GM08714 (cell line): Measurements from ENCODE around the gene IRF2BP2.

Experiments
- H3K4me3 ChIP-seq: fragments of 200-500 bp; sonication (Bioruptor generic); 2 replicates; pipeline ENCODE4 v1.5.1; 2014; ENCODE audit warnings: mild to moderate bottlenecking, low read length, inconsistent platforms
- ZNF274 ChIP-seq: IDR thresholded peaks from 2 replicates; pipeline ENCODE4 v1.6.1; 2012; ENCODE audit warnings: mild to moderate bottlenecking, low read depth, low read length

The IRF2BP2 gene

GRCh38 chr1:234593771-234594504 lies 16.0 kb downstream of the IRF2BP2 start:
- H3K4me3 ChIP-seq, result no peak overlapping the region
- TF ChIP-seq ZNF274, result no peak

GRCh38 chr1:234593109-234593508 lies 16.9 kb downstream of the IRF2BP2 start:
- no peak overlapping the region for H3K4me3 ChIP-seq
- TF ChIP-seq ZNF274, result no peak

GRCh38 chr1:234592240-234592639 lies 17.7 kb downstream of the IRF2BP2 start:
- H3K4me3 ChIP-seq, result no peak overlapping the region
- no peak for TF ChIP-seq ZNF274

- H3K4me3 ChIP-seq, result no peak overlapping the region
- no peak for TF ChIP-seq ZNF274
These were observed 18.8 kb downstream of the IRF2BP2 start for GRCh38 chr1:234591131-234591530.

GRCh38 chr1:234589854-234590620 lies 19.9 kb downstream of the IRF2BP2 start:
- TF ChIP-seq ZNF274, result no peak
- H3K4me3 ChIP-seq, result no peak overlapping the region

GRCh38 chr1:234589064-234589800 lies 20.7 kb downstream of the IRF2BP2 start:
- H3K4me3 ChIP-seq, result no peak overlapping the region
- TF ChIP-seq ZNF274, result no peak

GRCh38 chr1:234588386-234588785 lies 21.6 kb downstream of the IRF2BP2 start:
- TF ChIP-seq ZNF274, result no peak

GRCh38 chr1:234586892-234587485 lies 23.0 kb downstream of the IRF2BP2 start:
- TF ChIP-seq ZNF274, result no peak
- no peak overlapping the region for H3K4me3 ChIP-seq

More at GRCh38 chr1:234588386-234588785, 21.6 kb downstream of the IRF2BP2 start:
- H3K4me3 ChIP-seq, result no peak overlapping the region

- no peak for TF ChIP-seq ZNF274
- H3K4me3 ChIP-seq, result no peak overlapping the region
These were observed 23.7 kb downstream of the IRF2BP2 start for GRCh38 chr1:234586304-234586703.

- H3K4me3 ChIP-seq, result no peak overlapping the region
These were observed 24.5 kb downstream of the IRF2BP2 start for GRCh38 chr1:234585330-234586055.

GRCh38 chr1:234584926-234585325 lies 25.1 kb downstream of the IRF2BP2 start:
- TF ChIP-seq ZNF274, result no peak
- no peak overlapping the region for H3K4me3 ChIP-seq

More at GRCh38 chr1:234585330-234586055, 24.5 kb downstream of the IRF2BP2 start:
- TF ChIP-seq ZNF274, result no peak

- TF ChIP-seq ZNF274, result no peak
These were observed 25.6 kb downstream of the IRF2BP2 start for GRCh38 chr1:234584420-234584805.

GRCh38 chr1:234583755-234584419 lies 26.1 kb downstream of the IRF2BP2 start:
- TF ChIP-seq ZNF274, result no peak

More at GRCh38 chr1:234584420-234584805, 25.6 kb downstream of the IRF2BP2 start:
- no peak overlapping the region for H3K4me3 ChIP-seq

More at GRCh38 chr1:234583755-234584419, 26.1 kb downstream of the IRF2BP2 start:
- no peak overlapping the region for H3K4me3 ChIP-seq
